Coronary artery (tissue), 2 donors: Measurements from ENCODE around the gene SPOUT1.
"Not testable (repeated sequence)": the region's sequence is repeated elsewhere in the genome, so short reads cannot be mapped to it uniquely, and the experiment has no call there.

Experiments used
- DNase-seq: peaks from one replicate; pipeline ENCODE4 v3.0.0-alpha.2; 2017; ENCODE audit warnings: low spot score
- H3K27ac ChIP-seq, 2 donors: fragments of 200-600 bp; sonication (generic); one replicate each; pipeline ENCODE4 v1.5.1; 2016 to 2019
- H3K4me3 ChIP-seq: fragments of 200-600 bp; sonication (generic); 2 replicates; pipeline ENCODE4 v1.5.1; 2016; ENCODE audit warnings: mild to moderate bottlenecking, moderate library complexity
- CTCF ChIP-seq: fragments of 200-600 bp; sonication (generic); IDR thresholded peaks from one replicate; pipeline ENCODE4 v1.5.1; 2019; ENCODE audit warnings: antibody characterized with exemption

Gene SPOUT1

GRCh38 chr9:128802482-128802881 is 27.1 kb downstream of the SPOUT1 start:
- Histone ChIP-seq H3K4me3 (no peak overlapping the region), H3K27ac (no peak overlapping the region)
- no peak for TF ChIP-seq CTCF
- DNase-seq: no peak

GRCh38 chr9:128800061-128800460 is 29.5 kb downstream of the SPOUT1 start:
- Histone ChIP-seq H3K4me3 (no peak overlapping the region), H3K27ac (no peak overlapping the region)
- no peak for DNase-seq
- TF ChIP-seq CTCF: no peak

- Histone ChIP-seq H3K4me3 (no peak overlapping the region), H3K27ac (no peak overlapping the region)
- no peak for DNase-seq
- TF ChIP-seq CTCF: no peak
These were observed 30.7 kb downstream of the SPOUT1 start for GRCh38 chr9:128798896-128799295.

- not testable (repeated sequence) for H3K27ac ChIP-seq, H3K4me3 ChIP-seq, DNase-seq
These were observed 34.6 kb downstream of the SPOUT1 start for GRCh38 chr9:128794961-128795360.

DNA sequence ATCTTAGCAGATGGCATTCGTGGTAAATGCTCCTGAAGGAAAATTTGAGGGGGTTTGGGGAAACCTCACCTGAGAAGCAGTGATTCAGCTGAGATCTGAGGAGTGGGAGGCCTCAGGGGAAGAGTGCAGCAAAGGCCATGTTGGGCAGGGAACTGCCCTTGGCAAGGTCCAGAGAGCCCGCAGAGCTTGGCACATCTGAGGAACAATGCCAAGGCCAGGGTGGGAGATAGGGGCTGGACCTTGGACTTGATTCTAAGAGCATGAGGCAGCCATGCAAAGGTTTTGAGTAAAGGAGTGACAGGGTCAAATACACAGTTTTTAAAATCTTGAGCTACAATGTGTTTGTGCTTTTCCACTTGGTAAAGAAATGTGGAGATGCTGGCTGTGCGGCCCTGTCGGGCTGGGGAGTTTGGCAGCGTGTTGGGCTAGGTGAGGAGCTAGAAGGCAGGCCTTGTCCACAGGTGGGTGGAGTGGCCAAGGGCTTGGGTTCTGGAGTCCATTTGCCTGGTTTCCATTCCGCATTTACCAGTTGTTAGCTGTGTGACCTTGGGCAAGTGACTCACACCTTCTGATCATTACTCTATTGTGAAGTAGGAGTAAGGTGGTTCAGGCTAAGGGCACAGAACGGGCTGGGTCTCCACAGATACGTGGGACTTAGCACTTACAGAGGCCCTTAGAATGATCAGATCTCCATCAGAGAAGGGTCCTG is 36.5 kb downstream of the SPOUT1 start:
- DNase-seq: no peak
- H3K4me3 ChIP-seq: no peak overlapping the region
- no peak overlapping the region for H3K27ac ChIP-seq
- no peak for TF ChIP-seq CTCF

- DNase-seq: no peak
- TF ChIP-seq CTCF: no peak
- H3K4me3 ChIP-seq: no peak overlapping the region
- H3K27ac ChIP-seq: no peak overlapping the region
These were observed 37.5 kb downstream of the SPOUT1 start for GRCh38 chr9:128792134-128792533.

GRCh38 chr9:128790536-128790935 is 39.1 kb downstream of the SPOUT1 start:
- Histone ChIP-seq H3K4me3 (no peak overlapping the region), H3K27ac (no peak overlapping the region)
- DNase-seq: no peak
- no peak for TF ChIP-seq CTCF

DNA sequence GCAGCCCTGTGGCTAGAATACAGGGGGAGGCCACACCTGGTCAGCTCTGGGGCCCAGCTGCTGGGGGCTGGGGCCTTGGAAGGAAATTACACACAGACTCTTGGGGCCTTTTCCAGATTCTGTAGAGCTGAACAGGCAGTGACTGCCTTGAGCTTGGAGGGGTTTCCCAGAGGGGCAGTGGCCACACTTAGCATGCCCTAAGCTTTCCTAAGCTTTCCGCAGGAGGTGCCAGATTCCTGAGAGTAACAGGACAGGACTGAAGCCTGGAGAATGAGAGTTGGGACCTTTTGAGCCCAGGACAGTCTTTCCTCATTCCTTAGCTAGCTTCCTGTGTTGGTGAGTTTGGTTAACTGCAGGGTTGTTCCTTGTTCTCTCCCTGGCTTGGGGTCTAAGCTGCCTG is 41.1 kb downstream of the SPOUT1 start:
- H3K4me3 ChIP-seq: peak overlapping the region; percentile 97
- no peak overlapping the region for H3K27ac ChIP-seq
- TF ChIP-seq CTCF: no peak
- no peak for DNase-seq
